ENCODE data around the gene L3HYPDH. TPM values are rescaled to one million over a fixed set of nuclear protein-coding genes. Genes with fewer than 3 reads are reported as not detected.

L3HYPDH gene
- polyA plus RNA-seq, 3 donors: 3.9 to 30.7 (median 5.3) TPM

- Histone ChIP-seq H3K27me3 (ENCODE audit: control insufficient read depth in 2 of 2, insufficient read depth in 2 of 2, low read length in 2 of 2) (no peaks in the 10 kb centered on the region), H3K9ac (ENCODE audit: insufficient read depth, low read length, poor library complexity, severe bottlenecking) (no peak overlapping the region), H3K9me3 (replicated peaks in 1 of 2; ENCODE audit: control insufficient read depth in 1 of 2, insufficient read depth in 1 of 2, low read length in 2 of 2) (no peaks in the 10 kb centered on the region), H3K4me1 (ENCODE audit: control insufficient read depth in 1 of 2, insufficient read depth in 2 of 2, low read length in 2 of 2) (peaks cover 34 to 36% of the 10 kb centered on the region in 2 donors), H3K4me3 (replicated peaks in 1 of 3; ENCODE audit: low read depth in 2 of 3, low read length in 3 of 3) (peak overlapping the region in 1 of 3 experiments; percentile 95), H2AFZ (ENCODE audit: insufficient read depth, low read depth, low read length, poor library complexity, severe bottlenecking) (no peak overlapping the region), H3K27ac (ENCODE audit: low read depth in 1 of 2, low read length in 2 of 2) (peak overlapping the region in 1 of 2 donors; percentile 47), H3K79me2 (ENCODE audit: insufficient read depth, low read length) (peaks cover 34% of the 10 kb centered on the region), H4K20me1 (ENCODE audit: insufficient read depth, low read length) (peaks cover 23% of the 10 kb centered on the region), H3K4me2 (replicated peaks; ENCODE audit: extremely low read depth, low read length, poor library complexity, severe bottlenecking) (peak overlapping the region; percentile 91), H3K36me3 (replicated peaks in 1 of 2; ENCODE audit: control insufficient read depth in 1 of 2, insufficient read depth in 2 of 2, low read length in 2 of 2) (peaks cover 0 to 9% of the 10 kb centered on the region in 2 donors)
- peaks cover 13 to 16% of the 10 kb centered on the region in 2 donors for H3K36me3 Mint-ChIP-seq
- H3K4me3 Mint-ChIP-seq: no peak overlapping the region
- H3K9me3 Mint-ChIP-seq: no peaks in the 10 kb centered on the region
- intact Hi-C loops (cut with micrococcal nuclease): loop anchor here (5.0 to 10.0 kb wide), 4 partner anchors 93 to 763 kb away; partner anchors contain the start of genes CCDC175 (in 2 of the 2), DAAM1 (in 1 of the 2) and PPM1A (in 1 of the 2)
- WGBS (ENCODE audit: insufficient coverage): no CpG with 5 or more reads among the region's 2 CpGs
- H3K27ac Mint-ChIP-seq: peak overlapping the region in 4 of 7 donors; percentile 46 to 80 (median 58)
- TF ChIP-seq CTCF (IDR thresholded peaks at IDR 0.05): no peak
- peak in 2 of 3 donors; percentile 9 to 21 for DNase-seq
- no peaks in the 10 kb centered on the region for H3K27me3 Mint-ChIP-seq (ENCODE audit: low read depth in 3 of 3)
- H3K4me1 Mint-ChIP-seq: peaks cover 49% of the 10 kb centered on the region
Observed at GRCh38 chr14:59481871-59482540, 2.2 kb downstream of the L3HYPDH start.

- no peak for DNase-seq
- WGBS (ENCODE audit: insufficient coverage): no CpG with 5 or more reads among the region's 2 CpGs
- H3K4me1 Mint-ChIP-seq: peaks cover 47% of the 10 kb centered on the region
- peaks cover 0 to 15% of the 10 kb centered on the region in 2 donors for H3K36me3 ChIP-seq (replicated peaks in 1 of 2; ENCODE audit: control insufficient read depth in 1 of 2, insufficient read depth in 2 of 2, low read length in 2 of 2)
- no peaks in the 10 kb centered on the region for H3K9me3 Mint-ChIP-seq
- peaks cover 28% of the 10 kb centered on the region for H3K79me2 ChIP-seq (ENCODE audit: insufficient read depth, low read length)
- H3K9ac ChIP-seq (ENCODE audit: insufficient read depth, low read length, poor library complexity, severe bottlenecking): no peak overlapping the region
- no peak for TF ChIP-seq CTCF (IDR thresholded peaks at IDR 0.05)
- H3K9me3 ChIP-seq (replicated peaks in 1 of 2; ENCODE audit: control insufficient read depth in 1 of 2, insufficient read depth in 1 of 2, low read length in 2 of 2): no peaks in the 10 kb centered on the region
- no peak overlapping the region for H3K4me2 ChIP-seq (replicated peaks; ENCODE audit: extremely low read depth, low read length, poor library complexity, severe bottlenecking)
- H3K36me3 Mint-ChIP-seq: peaks cover 16 to 19% of the 10 kb centered on the region in 2 donors
- peaks cover 22% of the 10 kb centered on the region for H4K20me1 ChIP-seq (ENCODE audit: insufficient read depth, low read length)
- no peaks in the 10 kb centered on the region for H3K27me3 Mint-ChIP-seq (ENCODE audit: low read depth in 3 of 3)
- H3K4me3 Mint-ChIP-seq: no peak overlapping the region
- intact Hi-C loops (cut with micrococcal nuclease): loop anchor here (5.0 to 10.0 kb wide), 4 partner anchors 93 to 763 kb away; partner anchors contain the start of genes CCDC175 (in 2 of the 2), DAAM1 (in 1 of the 2) and PPM1A (in 1 of the 2)
- H3K27ac ChIP-seq (ENCODE audit: low read depth in 1 of 2, low read length in 2 of 2): no peak overlapping the region
- H3K27ac Mint-ChIP-seq: peak overlapping the region in 1 of 7 donors; percentile 43
- no peaks in the 10 kb centered on the region for H3K27me3 ChIP-seq (ENCODE audit: control insufficient read depth in 2 of 2, insufficient read depth in 2 of 2, low read length in 2 of 2)
- peaks cover 33 to 34% of the 10 kb centered on the region in 2 donors for H3K4me1 ChIP-seq (ENCODE audit: control insufficient read depth in 1 of 2, insufficient read depth in 2 of 2, low read length in 2 of 2)
- H2AFZ ChIP-seq (ENCODE audit: insufficient read depth, low read depth, low read length, poor library complexity, severe bottlenecking): no peak overlapping the region
- no peak overlapping the region for H3K4me3 ChIP-seq (replicated peaks in 1 of 3; ENCODE audit: low read depth in 2 of 3, low read length in 3 of 3)
Observed at GRCh38 chr14:59481407-59481806, 2.8 kb downstream of the L3HYPDH start.

Data from CD14-positive monocyte (primary cell).